Fibroblast of pulmonary artery (primary cell): ENCODE measurements around the gene S100Z.

Experiments
- DNase-seq: peaks from one replicate; pipeline ENCODE4 v3.0.0-alpha.2; 2010; ENCODE audit warnings: low read depth
- H3K4me3 ChIP-seq: replicated peaks from 2 replicates; pipeline ENCODE4 v1.5.1; 2011; ENCODE audit warnings: low read depth, mild to moderate bottlenecking, control low read depth, low read length, moderate library complexity
- CTCF ChIP-seq: IDR thresholded peaks from 2 replicates; pipeline ENCODE4 v1.5.1; 2011; ENCODE audit warnings: mild to moderate bottlenecking, control low read depth, low read length, inconsistent platforms; ENCODE audit errors: missing control alignments

Gene S100Z

GRCh38 chr5:76831110-76831452 lies 18.7 kb upstream of the S100Z start:
- peak; percentile 95 for DNase-seq
- no peak overlapping the region for H3K4me3 ChIP-seq
- no peak for TF ChIP-seq CTCF

- no peak for DNase-seq
- H3K4me3 ChIP-seq = no peak overlapping the region
- TF ChIP-seq CTCF = peak; percentile 30
Observed at GRCh38 chr5:76836181-76836580, 13.6 kb upstream of the S100Z start.

- DNase-seq = no peak
- TF ChIP-seq CTCF = no peak
- no peak overlapping the region for H3K4me3 ChIP-seq
Observed at GRCh38 chr5:76836585-76836984, 13.2 kb upstream of the S100Z start.

- H3K4me3 ChIP-seq = no peak overlapping the region
- DNase-seq = peak; percentile 29
- no peak for TF ChIP-seq CTCF
Observed at GRCh38 chr5:76838481-76839261, 11.1 kb upstream of the S100Z start.

- no peak for TF ChIP-seq CTCF
- no peak overlapping the region for H3K4me3 ChIP-seq
- DNase-seq = no peak
Observed at GRCh38 chr5:76841361-76841760, 8.5 kb upstream of the S100Z start.

- TF ChIP-seq CTCF = no peak
- H3K4me3 ChIP-seq = no peak overlapping the region
- DNase-seq = no peak
Observed at GRCh38 chr5:76845890-76846289, 3.9 kb upstream of the S100Z start.

- TF ChIP-seq CTCF = no peak
- H3K4me3 ChIP-seq = no peak overlapping the region
- no peak for DNase-seq
Observed at GRCh38 chr5:76850543-76851145, 830 bp downstream of the S100Z start.
